ENCODE results near the gene MIEF1.

The MIEF1 gene

DNA sequence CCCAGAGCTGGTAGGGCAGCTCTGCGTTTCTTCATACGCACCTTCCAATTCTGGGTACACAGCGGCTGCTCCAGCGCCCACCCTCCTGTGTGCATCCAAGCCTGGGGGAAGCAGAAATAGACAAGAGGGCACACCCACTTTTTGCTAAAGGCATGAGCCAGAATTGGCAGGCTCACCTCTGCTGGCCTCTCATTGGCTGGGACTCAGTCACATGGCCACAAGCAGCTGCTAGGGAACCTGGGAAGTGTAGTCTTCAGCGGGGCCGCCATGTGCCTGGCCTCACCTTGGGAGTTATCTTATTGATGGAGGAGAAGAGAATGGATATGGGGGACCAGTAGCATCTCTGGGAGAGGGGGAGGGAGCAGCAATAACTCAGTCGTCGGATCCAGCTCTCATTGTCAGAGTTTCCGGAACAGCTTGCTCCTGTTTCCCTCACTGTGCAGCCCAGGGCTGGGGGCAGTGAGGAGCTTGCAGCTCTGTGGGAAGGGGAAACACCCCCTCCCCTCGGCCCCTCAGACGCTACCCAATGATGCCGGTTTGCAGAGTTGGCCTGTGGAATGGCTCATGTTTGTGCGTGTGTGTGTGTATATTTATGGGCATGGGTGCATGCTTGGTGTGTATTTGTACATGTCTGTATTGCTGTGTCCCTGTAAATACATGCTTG is 11.8 kb upstream of the MIEF1 start:
- H3K36me3 Mint-ChIP-seq (ENCODE audit: low read depth) = no peaks in the 10 kb centered on the region
- H3K9me3 Mint-ChIP-seq = no peaks in the 10 kb centered on the region
- peaks cover 40% of the 10 kb centered on the region for H3K4me1 Mint-ChIP-seq (ENCODE audit: low read depth)
- H3K27ac Mint-ChIP-seq = peak overlapping the region; percentile 70
- intact Hi-C loops (cut with micrococcal nuclease) = no loop called here
- peak overlapping the region; percentile 46 for H3K4me3 Mint-ChIP-seq
- H3K27me3 Mint-ChIP-seq = no peaks in the 10 kb centered on the region

- Mint-ChIP-seq H3K36me3 (ENCODE audit: low read depth) (no peaks in the 10 kb centered on the region), H3K27me3 (no peaks in the 10 kb centered on the region), H3K4me3 (no peak overlapping the region), H3K27ac (no peak overlapping the region), H3K4me1 (ENCODE audit: low read depth) (peaks cover 49% of the 10 kb centered on the region), H3K9me3 (no peaks in the 10 kb centered on the region)
- intact Hi-C loops (cut with micrococcal nuclease) = no loop called here
These were observed 11.0 kb upstream of the MIEF1 start for GRCh38 chr22:39490966-39491680.

DNA sequence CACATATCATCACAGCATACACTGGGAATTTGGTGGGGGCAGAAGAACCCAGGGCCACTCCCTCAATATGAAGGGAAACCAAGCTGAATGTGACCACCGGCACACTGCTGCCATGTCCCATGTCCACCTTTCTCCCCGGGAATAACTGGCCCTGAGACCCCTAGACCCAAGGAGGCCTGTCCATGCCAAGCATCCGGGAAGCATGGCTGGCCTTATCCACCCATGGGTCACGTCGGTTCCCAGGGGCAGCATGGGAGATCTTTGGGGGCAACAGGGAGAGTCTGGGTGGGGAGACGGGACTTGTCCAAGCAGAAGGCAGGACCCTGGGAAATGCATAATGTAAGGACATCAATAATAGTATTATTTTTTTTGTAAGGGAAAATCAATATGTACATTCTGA is 10.4 kb upstream of the MIEF1 start:
- Mint-ChIP-seq H3K9me3 (no peaks in the 10 kb centered on the region), H3K4me3 (no peak overlapping the region), H3K27ac (no peak overlapping the region), H3K36me3 (ENCODE audit: low read depth) (no peaks in the 10 kb centered on the region), H3K27me3 (no peaks in the 10 kb centered on the region), H3K4me1 (ENCODE audit: low read depth) (peaks cover 54% of the 10 kb centered on the region)
- intact Hi-C loops (cut with micrococcal nuclease) = no loop called here

GRCh38 chr22:39492186-39492585 is 9.9 kb upstream of the MIEF1 start:
- Mint-ChIP-seq H3K27me3 (no peaks in the 10 kb centered on the region), H3K9me3 (no peaks in the 10 kb centered on the region), H3K4me3 (no peak overlapping the region), H3K27ac (no peak overlapping the region), H3K36me3 (ENCODE audit: low read depth) (no peaks in the 10 kb centered on the region), H3K4me1 (ENCODE audit: low read depth) (peaks cover 57% of the 10 kb centered on the region)
- intact Hi-C loops (cut with micrococcal nuclease) = no loop called here

- Mint-ChIP-seq H3K36me3 (ENCODE audit: low read depth) (no peaks in the 10 kb centered on the region), H3K4me3 (no peak overlapping the region), H3K9me3 (no peaks in the 10 kb centered on the region), H3K27ac (no peak overlapping the region), H3K4me1 (ENCODE audit: low read depth) (peaks cover 63% of the 10 kb centered on the region), H3K27me3 (no peaks in the 10 kb centered on the region)
- intact Hi-C loops (cut with micrococcal nuclease) = loop anchor here (1.0 kb wide), 1 partner anchor 36 kb away; no protein-coding TSS in a partner anchor
These were observed 8.3 kb upstream of the MIEF1 start for GRCh38 chr22:39493759-39494158.

- intact Hi-C loops (cut with micrococcal nuclease) = no loop called here
- no peak overlapping the region for H3K4me3 Mint-ChIP-seq
- peaks cover 56% of the 10 kb centered on the region for H3K4me1 Mint-ChIP-seq (ENCODE audit: low read depth)
- H3K27ac Mint-ChIP-seq = peak overlapping the region; percentile 69
- no peaks in the 10 kb centered on the region for H3K27me3 Mint-ChIP-seq
- H3K36me3 Mint-ChIP-seq (ENCODE audit: low read depth) = no peaks in the 10 kb centered on the region
- H3K9me3 Mint-ChIP-seq = no peaks in the 10 kb centered on the region
These were observed 7.5 kb upstream of the MIEF1 start for GRCh38 chr22:39494471-39495120.

GRCh38 chr22:39496131-39496838 is 5.8 kb upstream of the MIEF1 start:
- peaks cover 52% of the 10 kb centered on the region for H3K4me1 Mint-ChIP-seq (ENCODE audit: low read depth)
- intact Hi-C loops (cut with micrococcal nuclease) = no loop called here
- peak overlapping the region; percentile 69 for H3K27ac Mint-ChIP-seq
- no peak overlapping the region for H3K4me3 Mint-ChIP-seq
- H3K36me3 Mint-ChIP-seq (ENCODE audit: low read depth) = no peaks in the 10 kb centered on the region
- no peaks in the 10 kb centered on the region for H3K27me3 Mint-ChIP-seq
- no peaks in the 10 kb centered on the region for H3K9me3 Mint-ChIP-seq

GRCh38 chr22:39497429-39497828 is 4.7 kb upstream of the MIEF1 start:
- peaks cover 59% of the 10 kb centered on the region for H3K4me1 Mint-ChIP-seq (ENCODE audit: low read depth)
- no peaks in the 10 kb centered on the region for H3K9me3 Mint-ChIP-seq
- H3K27me3 Mint-ChIP-seq = no peaks in the 10 kb centered on the region
- intact Hi-C loops (cut with micrococcal nuclease) = no loop called here
- peaks cover 6% of the 10 kb centered on the region for H3K36me3 Mint-ChIP-seq (ENCODE audit: low read depth)
- peak overlapping the region; percentile 69 for H3K27ac Mint-ChIP-seq
- H3K4me3 Mint-ChIP-seq = no peak overlapping the region

GRCh38 chr22:39498368-39498767 is 3.7 kb upstream of the MIEF1 start:
- Mint-ChIP-seq H3K27me3 (no peaks in the 10 kb centered on the region), H3K4me3 (no peak overlapping the region), H3K36me3 (ENCODE audit: low read depth) (peaks cover 13% of the 10 kb centered on the region), H3K4me1 (ENCODE audit: low read depth) (peaks cover 59% of the 10 kb centered on the region), H3K9me3 (no peaks in the 10 kb centered on the region), H3K27ac (no peak overlapping the region)
- intact Hi-C loops (cut with micrococcal nuclease) = no loop called here

- intact Hi-C loops (cut with micrococcal nuclease) = no loop called here
- Mint-ChIP-seq H3K36me3 (ENCODE audit: low read depth) (peaks cover 14% of the 10 kb centered on the region), H3K4me1 (ENCODE audit: low read depth) (peaks cover 59% of the 10 kb centered on the region), H3K27me3 (no peaks in the 10 kb centered on the region), H3K27ac (no peak overlapping the region), H3K4me3 (no peak overlapping the region), H3K9me3 (no peaks in the 10 kb centered on the region)
These were observed 3.3 kb upstream of the MIEF1 start for GRCh38 chr22:39498802-39499201.

DNA sequence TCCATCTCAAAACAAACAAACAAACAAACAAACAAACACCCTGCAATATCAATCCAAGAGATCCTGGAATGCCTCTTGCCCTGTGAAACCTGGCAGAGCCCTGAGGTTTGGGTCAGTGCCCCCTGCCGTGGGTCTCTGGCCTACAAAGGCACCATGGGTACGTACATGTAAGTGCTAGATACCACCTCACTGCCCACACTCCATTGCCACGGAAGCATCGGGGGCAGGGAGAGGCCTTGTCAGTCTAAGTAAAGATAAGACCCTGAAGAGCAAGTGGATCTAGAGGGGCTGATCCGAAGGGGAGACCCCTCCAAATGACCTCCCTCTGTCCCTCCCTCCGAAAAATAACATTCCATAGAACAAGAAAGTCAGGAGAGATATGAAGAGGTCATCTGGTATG is 2.0 kb upstream of the MIEF1 start:
- H3K4me3 Mint-ChIP-seq = no peak overlapping the region

GRCh38 chr22:39501644-39502108 is 414 bp upstream of the MIEF1 start:
- intact Hi-C loops (cut with micrococcal nuclease) = loop anchor here (1.0 kb wide), 1 partner anchor 19 kb away; the partner anchor contains the start of gene ATF4
- H3K36me3 Mint-ChIP-seq (ENCODE audit: low read depth) = peaks cover 42% of the 10 kb centered on the region
- peak overlapping the region; percentile 89 for H3K27ac Mint-ChIP-seq
- peak overlapping the region; percentile 82 for H3K4me3 Mint-ChIP-seq
- no peaks in the 10 kb centered on the region for H3K9me3 Mint-ChIP-seq
- H3K27me3 Mint-ChIP-seq = no peaks in the 10 kb centered on the region
- peaks cover 55% of the 10 kb centered on the region for H3K4me1 Mint-ChIP-seq (ENCODE audit: low read depth)

More for the DNA sequence above, 2.0 kb upstream of the MIEF1 start:
- intact Hi-C loops (cut with micrococcal nuclease) = no loop called here
- H3K4me1 Mint-ChIP-seq (ENCODE audit: low read depth) = peaks cover 58% of the 10 kb centered on the region
- no peaks in the 10 kb centered on the region for H3K9me3 Mint-ChIP-seq
- no peaks in the 10 kb centered on the region for H3K27me3 Mint-ChIP-seq
- peaks cover 27% of the 10 kb centered on the region for H3K36me3 Mint-ChIP-seq (ENCODE audit: low read depth)
- no peak overlapping the region for H3K27ac Mint-ChIP-seq

- peak overlapping the region; percentile 82 for H3K4me3 Mint-ChIP-seq
- intact Hi-C loops (cut with micrococcal nuclease) = loop anchor here (1.0 kb wide), 1 partner anchor 17 kb away; the partner anchor contains the start of gene ATF4
- no peaks in the 10 kb centered on the region for H3K9me3 Mint-ChIP-seq
- peaks cover 55% of the 10 kb centered on the region for H3K36me3 Mint-ChIP-seq (ENCODE audit: low read depth)
- H3K27me3 Mint-ChIP-seq = no peaks in the 10 kb centered on the region
- peaks cover 45% of the 10 kb centered on the region for H3K4me1 Mint-ChIP-seq (ENCODE audit: low read depth)
- H3K27ac Mint-ChIP-seq = peak overlapping the region; percentile 89
These were observed 809 bp downstream of the MIEF1 start for GRCh38 chr22:39502789-39503409.
